ENCODE measurements around the gene VDR.

Gene VDR

GRCh38 chr12:47864646-47865235, 40.1 kb downstream of the VDR start:
- no peak for DNase-seq

- DNase-seq: no peak
Measured at GRCh38 chr12:47863985-47864384, 40.8 kb downstream of the VDR start.

- no peak for DNase-seq
Measured at GRCh38 chr12:47863467-47863866, 41.3 kb downstream of the VDR start.

GRCh38 chr12:47862881-47863280, 41.9 kb downstream of the VDR start:
- DNase-seq: no peak

GRCh38 chr12:47862167-47862750, 42.5 kb downstream of the VDR start:
- DNase-seq: no peak

GRCh38 chr12:47860873-47861272, 43.9 kb downstream of the VDR start:
- DNase-seq: no peak

- no peak for DNase-seq
Measured at GRCh38 chr12:47860279-47860841, 44.4 kb downstream of the VDR start.

GRCh38 chr12:47858511-47859266, 46.1 kb downstream of the VDR start:
- DNase-seq: no peak

- DNase-seq: no peak
Measured at GRCh38 chr12:47856721-47857575, 47.8 kb downstream of the VDR start.

- DNase-seq: no peak
Measured at GRCh38 chr12:47856094-47856493, 48.7 kb downstream of the VDR start.

GRCh38 chr12:47855502-47855901, 49.3 kb downstream of the VDR start:
- no peak for DNase-seq

GRCh38 chr12:47854531-47854930, 50.3 kb downstream of the VDR start:
- no peak for DNase-seq

DNA sequence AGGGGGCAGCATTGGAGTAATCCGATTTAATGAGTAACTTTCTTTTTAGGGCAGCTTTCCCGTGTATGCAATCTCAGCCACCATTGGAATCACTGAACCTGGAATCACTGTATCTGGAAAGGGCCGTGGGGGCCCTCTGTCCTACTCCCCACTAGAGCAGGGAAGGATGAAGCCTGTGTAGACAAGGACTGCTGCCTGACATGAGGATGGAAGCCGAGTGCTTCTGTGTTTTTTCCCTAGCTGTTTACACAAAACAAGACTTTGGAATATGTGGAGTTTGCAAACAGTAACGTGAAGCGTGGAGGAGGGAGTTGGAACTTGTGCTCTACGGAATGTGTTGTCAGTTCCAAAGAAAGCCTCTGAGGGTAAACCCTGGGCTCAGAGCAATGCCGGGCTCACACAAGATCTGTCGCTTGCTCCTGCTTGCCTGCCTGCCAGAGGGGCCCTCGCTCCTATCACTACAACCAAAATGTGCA, 52.7 kb downstream of the VDR start:
- no peak for DNase-seq

GRCh38 chr12:47851303-47851952, 53.4 kb downstream of the VDR start:
- no peak for DNase-seq

DNA sequence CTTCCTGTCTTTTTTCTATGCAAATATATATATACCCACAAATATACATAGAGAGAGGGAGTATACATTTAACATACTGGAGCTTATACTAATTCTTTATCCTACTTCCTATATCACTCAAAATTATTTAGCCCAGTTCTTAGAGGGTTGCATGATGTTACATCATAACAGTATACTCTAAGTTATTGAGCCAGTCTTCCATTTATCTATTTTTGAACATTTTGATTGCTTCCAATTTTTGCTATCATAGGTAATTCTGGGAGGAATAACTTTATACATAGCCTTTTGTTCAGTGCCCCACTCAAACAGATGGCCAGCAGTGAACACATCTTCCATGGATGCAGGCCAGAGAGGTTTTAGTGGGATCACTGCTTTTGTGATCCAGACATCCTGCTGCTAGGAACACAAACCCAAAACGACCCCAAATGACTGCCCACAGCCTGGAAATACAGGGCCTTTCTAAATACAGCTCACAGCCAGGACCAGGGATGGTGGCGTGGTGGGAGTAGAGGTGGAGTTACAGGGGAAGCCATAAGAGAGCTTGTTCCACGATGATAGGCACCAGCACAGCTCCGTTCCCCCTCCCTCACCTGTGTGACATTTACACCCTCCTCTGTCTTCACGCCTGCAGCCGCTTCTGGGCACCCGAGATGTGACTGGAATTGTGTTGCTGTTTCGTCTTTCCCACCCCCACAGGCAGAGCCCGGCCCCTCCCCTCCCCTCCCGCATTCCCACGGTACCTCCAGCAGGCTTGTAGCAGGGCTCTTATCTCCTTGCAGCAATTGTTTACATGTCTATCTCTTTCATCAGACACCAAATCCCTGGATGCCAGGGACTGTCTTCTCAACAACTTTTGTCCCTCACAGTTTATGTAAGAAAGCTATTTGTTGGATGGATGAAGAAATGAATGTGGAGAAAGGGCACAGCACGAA, 54.4 kb downstream of the VDR start:
- DNase-seq: no peak

DNA sequence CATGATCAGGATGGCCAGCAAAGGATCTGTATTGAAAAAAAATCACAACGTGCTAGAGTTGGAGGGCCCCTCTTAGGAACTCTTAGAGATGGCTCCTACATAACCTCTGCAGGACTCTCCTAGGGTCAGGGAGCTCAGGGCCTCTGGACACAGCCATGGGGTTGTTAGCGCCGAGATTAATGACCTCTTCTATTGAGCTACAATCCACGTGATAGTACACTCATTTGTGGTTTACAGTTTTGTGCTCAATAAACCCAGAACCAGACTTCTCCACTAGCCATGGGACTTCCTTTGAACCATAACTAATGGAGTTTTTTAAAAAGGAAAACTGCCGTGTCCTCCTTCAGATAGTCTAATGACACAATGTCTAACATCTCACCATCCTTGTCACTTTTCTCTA, 55.5 kb downstream of the VDR start:
- DNase-seq: no peak

GRCh38 chr12:47848853-47849252, 55.9 kb downstream of the VDR start:
- DNase-seq: no peak

DNA sequence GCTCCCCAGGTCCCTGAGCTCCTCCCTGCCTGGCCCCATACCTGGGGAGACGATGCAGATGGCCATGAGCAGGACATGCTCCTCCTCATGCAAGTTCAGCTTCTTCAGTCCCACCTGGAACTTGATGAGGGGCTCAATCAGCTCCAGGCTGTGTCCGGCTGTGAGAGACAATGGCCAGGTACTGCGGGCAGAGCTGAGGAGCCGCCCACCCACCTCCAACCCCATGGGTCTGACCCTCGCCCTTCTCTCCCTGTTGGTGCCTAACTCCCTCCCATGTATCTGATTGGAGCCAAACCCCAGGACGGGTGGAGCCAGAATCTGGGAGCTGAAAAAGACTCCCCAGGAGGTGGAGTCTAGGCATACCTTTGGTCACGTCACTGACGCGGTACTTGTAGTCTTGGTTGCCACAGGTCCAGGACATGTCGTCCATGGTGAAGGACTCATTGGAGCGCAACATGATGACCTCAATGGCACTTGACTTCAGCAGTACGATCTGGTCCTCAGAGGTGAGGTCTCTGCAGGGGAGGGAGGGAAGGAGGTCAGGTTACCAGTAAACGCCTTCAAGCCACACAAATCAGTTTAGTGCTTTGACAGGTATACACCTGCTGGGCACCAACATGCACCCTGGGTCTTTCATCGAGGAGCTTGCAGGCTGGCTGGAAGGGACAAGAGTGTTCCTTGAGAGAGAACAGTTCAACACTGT, 58.3 kb downstream of the VDR start:
- DNase-seq: no peak

GRCh38 chr12:47845081-47845480, 59.7 kb downstream of the VDR start:
- DNase-seq: no peak

DNA sequence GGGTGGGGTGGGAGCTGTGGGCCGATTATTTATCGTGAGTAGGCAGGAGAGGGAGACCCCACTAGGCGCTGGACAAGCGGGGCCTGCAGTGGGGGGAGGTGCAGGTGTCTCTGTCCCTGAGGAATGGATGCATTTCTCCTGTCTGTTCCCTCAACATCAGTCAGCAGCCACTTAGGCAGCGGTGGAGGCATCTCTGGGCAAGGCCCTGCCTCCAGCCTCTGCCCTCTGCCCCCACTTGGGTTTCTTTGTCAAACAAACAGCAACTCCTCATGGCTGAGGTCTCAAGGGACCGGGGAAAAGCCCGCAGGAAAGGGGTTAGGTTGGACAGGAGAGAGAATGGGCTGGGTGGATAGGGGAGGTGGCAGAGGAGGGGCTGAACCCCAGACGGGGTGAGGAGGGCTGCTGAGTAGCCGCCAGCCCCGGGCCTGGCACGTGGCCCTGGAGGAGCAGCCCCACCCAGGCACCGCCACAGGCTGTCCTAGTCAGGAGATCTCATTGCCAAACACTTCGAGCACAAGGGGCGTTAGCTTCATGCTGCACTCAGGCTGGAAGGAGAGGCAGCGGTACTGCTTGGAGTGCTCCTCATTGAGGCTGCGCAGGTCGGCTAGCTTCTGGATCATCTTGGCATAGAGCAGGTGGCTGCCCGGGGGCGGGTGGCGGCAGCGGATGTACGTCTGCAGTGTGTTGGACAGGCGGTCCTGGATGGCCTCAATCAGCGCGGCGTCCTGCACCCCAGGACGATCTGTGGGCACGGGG, 60.4 kb downstream of the VDR start:
- DNase-seq: no peak
